T follicular helper cell (primary cell): ENCODE data around the gene OR1D5.
"Not testable (repeated sequence)": the region's sequence is repeated elsewhere in the genome, so short reads cannot be mapped to it uniquely, and the experiment has no call there.

Experiments
- DNase-seq: peaks from one replicate; pipeline ENCODE4 v3.0.0-alpha.2; 2020; ENCODE audit warnings: low read depth

Gene OR1D5

GRCh38 chr17:3032258-3033247 lies 30.9 kb downstream of the OR1D5 start:
- no peak for DNase-seq

- DNase-seq: not testable (repeated sequence)
Observed at GRCh38 chr17:3030852-3031470, 32.4 kb downstream of the OR1D5 start.

- no peak for DNase-seq
Observed at GRCh38 chr17:3030096-3030495, 33.3 kb downstream of the OR1D5 start.

GRCh38 chr17:3029213-3029913 lies 34.0 kb downstream of the OR1D5 start:
- no peak for DNase-seq

- DNase-seq: no peak
Observed at GRCh38 chr17:3027786-3028532, 35.4 kb downstream of the OR1D5 start.

GRCh38 chr17:3026856-3027751 lies 36.3 kb downstream of the OR1D5 start:
- DNase-seq: no peak

GRCh38 chr17:3026125-3026855 lies 37.1 kb downstream of the OR1D5 start:
- no peak for DNase-seq

- no peak for DNase-seq
Observed at GRCh38 chr17:3025421-3026124, 37.8 kb downstream of the OR1D5 start.

GRCh38 chr17:3024346-3024745 lies 39.1 kb downstream of the OR1D5 start:
- DNase-seq: no peak

- no peak for DNase-seq
Observed at GRCh38 chr17:3022197-3022596, 41.2 kb downstream of the OR1D5 start.

- no peak for DNase-seq
Observed at GRCh38 chr17:3020381-3020780, 43.0 kb downstream of the OR1D5 start.

GRCh38 chr17:3019761-3020160 lies 43.6 kb downstream of the OR1D5 start:
- DNase-seq: no peak

- no peak for DNase-seq
Observed at GRCh38 chr17:3017936-3018335, 45.5 kb downstream of the OR1D5 start.

GRCh38 chr17:3015890-3016289 lies 47.5 kb downstream of the OR1D5 start:
- no peak for DNase-seq

- DNase-seq: peak; percentile 20
Observed at GRCh38 chr17:3012926-3013581, 50.4 kb downstream of the OR1D5 start.
